Spleen (tissue), 11 donors: Measurements from ENCODE around the gene TANC1. TPM values are rescaled to one million over a fixed set of nuclear protein-coding genes. Genes with fewer than 3 reads are reported as not detected.

ENCODE experiments used
- DNase-seq: peaks from one replicate; pipeline ENCODE4 v3.0.0-alpha.2; 2020
- H3K27ac ChIP-seq, 8 donors: fragments of 200-600 bp; sonication (generic) in 7 of 8; 1 replicate in 4 of 8; 2 replicates in 4 of 8; pipeline versions ENCODE4 v1.5.0 to v1.8.0; 2016 to 2021; ENCODE audit warnings: inconsistent platforms in 4 of 8, mild to moderate bottlenecking in 4 of 8, moderate library complexity in 1 of 8
- H3K27me3 ChIP-seq, 7 donors: fragments of 200-600 bp; sonication (generic) in 6 of 7; replicated peaks in 1 of 7; 1 replicate in 4 of 7; 2 replicates in 3 of 7; pipeline versions ENCODE4 v1.5.0 to v1.8.0; 2016 to 2021; ENCODE audit warnings: inconsistent platforms in 3 of 7, mild to moderate bottlenecking in 1 of 7
- H3K36me3 ChIP-seq, 6 donors: fragments of 200-600 bp; sonication (generic) in 5 of 6; 1 replicate in 4 of 6; 2 replicates in 2 of 6; pipeline versions ENCODE4 v1.5.0 to v1.8.0; 2016 to 2021; ENCODE audit warnings: inconsistent platforms in 2 of 6
- H3K4me1 ChIP-seq, 6 donors: fragments of 200-600 bp; sonication (generic) in 5 of 6; 1 replicate in 3 of 6; 2 replicates in 3 of 6; pipeline versions ENCODE4 v1.5.0 to v1.8.0; 2016 to 2021; ENCODE audit warnings: inconsistent platforms in 3 of 6
- H3K4me3 ChIP-seq, 8 donors: fragments of 200-600 bp; sonication (generic) in 7 of 8; 1 replicate in 4 of 8; 2 replicates in 4 of 8; pipeline versions ENCODE4 v1.5.0 to v1.8.0; 2016 to 2021; ENCODE audit warnings: inconsistent platforms in 4 of 8, mild to moderate bottlenecking in 4 of 8, moderate library complexity in 2 of 8
- H3K9me3 ChIP-seq, 8 donors: fragments of 200-600 bp; sonication (generic) in 7 of 8; 1 replicate in 4 of 8; 2 replicates in 4 of 8; pipeline versions ENCODE4 v1.5.0 to v1.8.0; 2016 to 2021; ENCODE audit warnings: inconsistent platforms in 4 of 8
- CTCF ChIP-seq, 11 experiments: fragments of 200-600 bp in 7 of 11; fragments of 450-650 bp in 4 of 11; sonication (generic) in 4 of 11; IDR thresholded peaks in 8 of 11; conservative IDR thresholded peaks in 3 of 11; 1 replicate in 7 of 11; 2 replicates in 4 of 11; pipeline versions ENCODE4 v1.4.0 to v1.8.0; 2016 to 2021; ENCODE audit warnings: antibody characterized with exemption in 11 of 11, inconsistent platforms in 4 of 11, mild to moderate bottlenecking in 1 of 11
- POLR2A ChIP-seq, 3 donors: fragments of 450-650 bp; IDR thresholded peaks; one replicate each; pipeline ENCODE4 v1.5.1; 2017; ENCODE audit warnings: antibody characterized with exemption in 3 of 3, mild to moderate bottlenecking in 1 of 3
- POLR2AphosphoS5 ChIP-seq, 3 donors: sonication (generic); formaldehyde crosslinking; IDR thresholded peaks; one replicate each; pipeline ENCODE4 v1.5.1; 2017; ENCODE audit warnings: antibody characterized with exemption in 3 of 3
- WGBS, 5 donors: extraction: QIAGEN DNeasy Blood & Tissue Kit in 3 of 5; methylation state at CpG; one replicate each; pipeline versions ENCODE4 v1.1.5 to v1.1.7; 2013 to 2018; 5-methylcytosine and 5-hydroxymethylcytosine counted together
- intact Hi-C: fragments of 100-400 bp; cut with DNase I; formaldehyde crosslinking; loops from one replicate; pipeline ENCODE4 v1.15.0; 2023; ENCODE audit warnings: low total_unique reads
- polyA plus RNA-seq, 3 donors: library from polyadenylated mRNA; stranded (reverse); fragments of 200-250 nt; gene quantifications; one replicate each; pipeline ENCODE4 v1.2.1, GENCODE V29; 2013
- total RNA-seq, 7 donors: library from RNA; depleted of rRNA in 3 of 7; stranded (reverse); fragments of >200 nt in 3 of 7; fragmentation: NEBNext Ultra II Directional in 4 of 7; extraction: Animal tissue kit (Norgen Biotek cat#: 25700) in 4 of 7; gene quantifications; one replicate each; pipeline versions ENCODE4 v1.1.0 to v1.2.1, GENCODE V29; 2016 to 2021
- donor health status: healthy with polysubstance abuse.
- donor health status: DM: no; HTN: no; CAD: no; lungs with moderate emphysema.
- donor health status: DM: no; HTN: no; CAD: no.
- donor health status: Bipolar disorder and iron deficiency.
- donor health status: healthy.
- donor health status: DM: no; HTN: no; CAD: no.
- donor health status: DM: yes; HTN: yes; CAD: no.

TANC1 gene
- total and polyA plus RNA-seq, 10 donors, result 3.1 to 28.2 (median 21.7) TPM

- peaks cover 0 to 47% (median 6%) of the 10 kb centered on the region in 6 donors for H3K36me3 ChIP-seq
- no peak overlapping the region for H3K27ac ChIP-seq
- WGBS, 5 donors, result 86 to 100% (median 97%) methylated on average over 3 of the region's 3 CpGs
- intact Hi-C loops, result no loop called here
- H3K4me1 ChIP-seq, result peaks cover 0 to 25% (median 16%) of the 10 kb centered on the region in 6 donors
- H3K4me3 ChIP-seq, result no peak overlapping the region
- DNase-seq, result no peak
- H3K27me3 ChIP-seq, result no peaks in the 10 kb centered on the region
- H3K9me3 ChIP-seq, result peaks cover 0 to 4% (median 0%) of the 10 kb centered on the region in 8 donors
- no peak for TF ChIP-seq POLR2A (IDR thresholded peaks at IDR 0.05)
- TF ChIP-seq CTCF (IDR thresholded peaks at IDR 0.05 in 8 of 11, conservative IDR thresholded peaks at IDR 0.05 in 3 of 11), result no peak
- TF ChIP-seq POLR2AphosphoS5 (IDR thresholded peaks at IDR 0.05), result no peak
These were observed 246.0 kb downstream of the TANC1 start for GRCh38 chr2:159214325-159214865.

GRCh38 chr2:159215116-159215515, 246.7 kb downstream of the TANC1 start:
- 92 to 98% (median 96%) methylated on average over 5 to 7 of the region's 7 CpGs for WGBS, 5 donors
- Histone ChIP-seq H3K9me3 (peaks cover 0 to 4% (median 0%) of the 10 kb centered on the region in 8 donors), H3K27ac (no peak overlapping the region), H3K4me1 (peaks cover 0 to 18% (median 9%) of the 10 kb centered on the region in 6 donors), H3K4me3 (no peak overlapping the region), H3K36me3 (peaks cover 0 to 55% (median 6%) of the 10 kb centered on the region in 6 donors), H3K27me3 (no peaks in the 10 kb centered on the region)
- intact Hi-C loops, result no loop called here
- TF ChIP-seq CTCF (IDR thresholded peaks at IDR 0.05 in 8 of 11, conservative IDR thresholded peaks at IDR 0.05 in 3 of 11) (no peak), POLR2A (IDR thresholded peaks at IDR 0.05) (no peak), POLR2AphosphoS5 (IDR thresholded peaks at IDR 0.05) (no peak)
- DNase-seq, result no peak

GRCh38 chr2:159217676-159218075, 249.2 kb downstream of the TANC1 start:
- no peak overlapping the region for H3K4me3 ChIP-seq
- no peak for TF ChIP-seq CTCF (IDR thresholded peaks at IDR 0.05 in 8 of 11, conservative IDR thresholded peaks at IDR 0.05 in 3 of 11)
- no peak for TF ChIP-seq POLR2AphosphoS5 (IDR thresholded peaks at IDR 0.05)
- no peak for TF ChIP-seq POLR2A (IDR thresholded peaks at IDR 0.05)
- H3K27ac ChIP-seq, result no peak overlapping the region
- peaks cover 0 to 4% (median 0%) of the 10 kb centered on the region in 8 donors for H3K9me3 ChIP-seq
- H3K4me1 ChIP-seq, result no peaks in the 10 kb centered on the region
- no peaks in the 10 kb centered on the region for H3K27me3 ChIP-seq
- WGBS, 5 donors, result 84 to 93% (median 90%) methylated on average over 3 to 5 of the region's 5 CpGs
- no peak for DNase-seq
- peaks cover 0 to 77% (median 6%) of the 10 kb centered on the region in 6 donors for H3K36me3 ChIP-seq
- intact Hi-C loops, result no loop called here

- Histone ChIP-seq H3K4me3 (no peak overlapping the region), H3K27ac (no peak overlapping the region), H3K4me1 (no peaks in the 10 kb centered on the region), H3K9me3 (peaks cover 0 to 4% (median 0%) of the 10 kb centered on the region in 8 donors), H3K27me3 (no peaks in the 10 kb centered on the region), H3K36me3 (peaks cover 0 to 80% (median 6%) of the 10 kb centered on the region in 6 donors)
- intact Hi-C loops, result no loop called here
- no peak for DNase-seq
- TF ChIP-seq POLR2AphosphoS5 (IDR thresholded peaks at IDR 0.05) (no peak), POLR2A (IDR thresholded peaks at IDR 0.05) (no peak), CTCF (IDR thresholded peaks at IDR 0.05 in 8 of 11, conservative IDR thresholded peaks at IDR 0.05 in 3 of 11) (no peak)
- WGBS, 5 donors, result 90 to 98% (median 94%) methylated on average over 6 of the region's 6 CpGs
These were observed 249.9 kb downstream of the TANC1 start for GRCh38 chr2:159218389-159218788.
